ENCODE data around the gene FANCD2. TPM values are rescaled to one million over a fixed set of nuclear protein-coding genes. Genes with fewer than 3 reads are reported as not detected.

Gene FANCD2
- total RNA-seq (2021) (64.6 and 69.2 TPM in 2 replicates), Bru-seq, nascent RNA (percentile 82 among the genes with signal in this experiment), BruChase-seq, experiment 1, labeled RNA remaining after a 2-hour chase (percentile 87 among the genes with signal in this experiment), BruChase-seq, experiment 2, labeled RNA remaining after a 6-hour chase (percentile 83 among the genes with signal in this experiment)
- long read RNA-seq, full-length matches to known transcripts = 18 of 54 reads
- long read RNA-seq, partial matches to known transcripts = 13 of 54 reads
- long read RNA-seq, other reads (novel, unspliced or antisense) = 23 of 54 reads

DNA sequence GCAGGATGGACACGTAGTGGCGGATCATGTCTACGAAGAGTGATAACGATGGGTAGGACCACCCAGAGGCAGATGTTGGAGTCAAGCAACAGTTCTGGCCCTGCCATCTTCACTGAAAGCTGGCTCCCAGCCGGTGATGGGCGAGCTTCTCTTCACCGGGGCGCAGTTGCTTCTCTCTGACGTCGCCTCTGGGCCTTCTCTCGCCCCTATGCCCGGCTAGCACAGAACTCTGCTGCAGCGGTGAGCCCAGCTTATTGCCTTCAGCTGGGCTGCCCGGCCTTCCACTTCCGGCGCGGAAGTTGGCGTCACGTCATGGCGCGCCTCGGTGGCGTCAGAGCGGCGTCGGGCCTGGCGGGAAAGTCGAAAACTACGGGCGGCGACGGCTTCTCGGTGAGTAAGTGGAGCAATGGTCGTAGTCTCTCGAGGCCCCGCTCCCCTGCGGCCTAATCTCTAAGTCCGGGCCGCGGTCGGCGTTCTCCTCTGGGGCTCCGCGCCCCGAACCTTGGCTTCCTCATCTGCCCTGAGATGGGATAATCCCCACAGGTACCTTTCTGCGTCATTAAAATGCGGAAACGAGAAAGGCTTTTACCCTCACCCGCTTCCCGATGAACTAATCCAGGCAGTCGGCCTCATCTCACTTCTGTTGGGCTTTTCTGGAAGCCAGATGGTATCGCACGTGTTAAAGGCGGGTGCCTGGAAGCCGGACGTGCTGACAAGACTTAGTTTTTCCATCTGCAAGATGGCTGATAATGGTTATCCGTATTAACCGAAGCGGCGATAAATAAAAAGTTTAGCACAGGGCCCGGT lies at the start of gene FANCD2:
Gene FANCD2, plus strand, starts transcription at position 354 of the 807 bp plus-strand sequence. CDS start 2,221 bp downstream, outside the sequence.
- peaks cover 7% of the 10 kb centered on the region for H3K4me1 ChIP-seq (ENCODE audit: insufficient read depth, low read length, poor library complexity, severe bottlenecking)
- DNase-seq (ENCODE audit: low spot score) = peak; percentile 94
- peaks cover 15% of the 10 kb centered on the region for H3K36me3 ChIP-seq (ENCODE audit: insufficient read depth, low read length, poor library complexity, severe bottlenecking)
- TF ChIP-seq EZH2 (IDR thresholded peaks at IDR 0.05; ENCODE audit: borderline replicate concordance, low read depth, low read length, poor library complexity, severe bottlenecking) = no peak
- TF ChIP-seq, protein P1, sequence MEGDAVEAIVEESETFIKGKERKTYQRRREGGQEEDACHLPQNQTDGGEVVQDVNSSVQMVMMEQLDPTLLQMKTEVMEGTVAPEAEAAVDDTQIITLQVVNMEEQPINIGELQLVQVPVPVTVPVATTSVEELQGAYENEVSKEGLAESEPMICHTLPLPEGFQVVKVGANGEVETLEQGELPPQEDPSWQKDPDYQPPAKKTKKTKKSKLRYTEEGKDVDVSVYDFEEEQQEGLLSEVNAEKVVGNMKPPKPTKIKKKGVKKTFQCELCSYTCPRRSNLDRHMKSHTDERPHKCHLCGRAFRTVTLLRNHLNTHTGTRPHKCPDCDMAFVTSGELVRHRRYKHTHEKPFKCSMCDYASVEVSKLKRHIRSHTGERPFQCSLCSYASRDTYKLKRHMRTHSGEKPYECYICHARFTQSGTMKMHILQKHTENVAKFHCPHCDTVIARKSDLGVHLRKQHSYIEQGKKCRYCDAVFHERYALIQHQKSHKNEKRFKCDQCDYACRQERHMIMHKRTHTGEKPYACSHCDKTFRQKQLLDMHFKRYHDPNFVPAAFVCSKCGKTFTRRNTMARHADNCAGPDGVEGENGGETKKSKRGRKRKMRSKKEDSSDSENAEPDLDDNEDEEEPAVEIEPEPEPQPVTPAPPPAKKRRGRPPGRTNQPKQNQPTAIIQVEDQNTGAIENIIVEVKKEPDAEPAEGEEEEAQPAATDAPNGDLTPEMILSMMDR (conservative IDR thresholded peaks at IDR 0.05; ENCODE audit: low read depth, low read length) = no peak
- BruUV-seq (replicated peaks) = TSS peak; percentile 83
- POLR2A ChIA-PET (ENCODE audit: low non-redundant PET) = no interaction called here
- CTCF ChIA-PET = no interaction called here
- H3K27me3 ChIP-seq (replicated peaks; ENCODE audit: insufficient read depth, low read depth, low read length, poor library complexity) = no peaks in the 10 kb centered on the region
- H3K9me3 ChIP-seq (ENCODE audit: low read depth, low read length, poor library complexity, severe bottlenecking) = no peaks in the 10 kb centered on the region
- H3K27ac ChIP-seq (ENCODE audit: low read depth, low read length, poor library complexity, severe bottlenecking) = peak within 1 kb of the TSS; percentile 91
- intact Hi-C loops (cut with micrococcal nuclease; ENCODE audit: unreplicated experiment) = no loop called here
- peak within 1 kb of the TSS; percentile 86 for H3K4me3 ChIP-seq (ENCODE audit: low read depth, low read length, poor library complexity, severe bottlenecking)

DNA sequence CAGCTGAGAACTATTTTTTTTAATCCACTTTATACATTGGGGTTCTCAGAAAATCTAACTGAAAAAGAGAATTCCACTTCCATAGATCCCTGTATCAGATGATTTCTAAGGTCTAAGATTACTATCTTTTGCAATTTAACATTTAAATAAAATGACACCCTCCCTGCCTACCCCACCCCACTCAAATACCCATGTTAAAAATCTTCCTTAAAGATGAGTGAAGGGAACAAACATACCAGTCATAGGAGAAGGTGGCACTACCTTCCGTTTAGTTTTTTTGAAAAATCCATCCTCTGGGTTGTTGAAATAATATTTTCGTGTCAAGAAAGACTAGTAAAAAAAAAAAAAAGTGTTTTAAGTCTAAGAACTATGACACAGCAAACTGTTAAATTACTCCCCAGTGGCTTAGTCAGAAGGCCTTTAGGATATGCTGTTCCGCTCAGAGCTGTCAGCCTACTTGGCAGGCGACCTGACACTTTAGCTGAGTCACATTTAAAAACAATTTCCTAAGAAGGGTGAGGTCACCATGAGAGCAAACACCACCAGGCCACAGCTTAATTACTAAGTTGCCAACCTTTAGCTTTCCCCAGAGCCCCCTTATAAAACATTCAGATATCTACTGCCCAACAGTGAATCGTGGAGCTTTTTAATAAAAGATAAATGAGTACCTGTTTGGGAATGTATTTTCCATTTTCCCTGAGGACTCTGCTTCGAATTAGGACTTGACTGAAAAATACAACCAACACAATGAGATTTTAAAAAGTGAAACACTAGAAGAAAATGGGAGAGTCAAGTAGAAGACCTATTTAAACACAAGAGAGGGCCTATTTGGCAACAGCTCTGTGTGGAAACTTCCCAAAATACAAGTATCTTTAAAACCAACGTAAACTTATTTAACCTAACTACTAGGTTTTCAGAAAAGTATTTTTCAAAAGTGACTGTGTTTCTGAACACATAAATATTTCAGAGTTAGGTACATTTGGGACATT lies 49.2 kb upstream of the FANCD2 start:
- no peaks in the 10 kb centered on the region for H3K9me3 ChIP-seq (ENCODE audit: low read depth, low read length, poor library complexity, severe bottlenecking)
- intact Hi-C loops (cut with micrococcal nuclease; ENCODE audit: unreplicated experiment) = no loop called here
- peak; percentile 88 for DNase-seq (ENCODE audit: low spot score)
- peak overlapping the region; percentile 71 for H3K27ac ChIP-seq (ENCODE audit: low read depth, low read length, poor library complexity, severe bottlenecking)
- H3K27me3 ChIP-seq (replicated peaks; ENCODE audit: insufficient read depth, low read depth, low read length, poor library complexity) = no peaks in the 10 kb centered on the region
- TSS peak; percentile 55 for BruUV-seq (replicated peaks)
- H3K4me1 ChIP-seq (ENCODE audit: insufficient read depth, low read length, poor library complexity, severe bottlenecking) = peaks cover 13% of the 10 kb centered on the region
- ChIA-PET CTCF (interaction anchor here (1.2 kb wide), 2 partner anchors 30 to 44 kb away, joined by 3 to 5 read pairs; no protein-coding TSS in a partner anchor), POLR2A (ENCODE audit: low non-redundant PET) (no interaction called here)
- TF ChIP-seq EZH2 (IDR thresholded peaks at IDR 0.05; ENCODE audit: borderline replicate concordance, low read depth, low read length, poor library complexity, severe bottlenecking) = no peak
- no peak overlapping the region for H3K4me3 ChIP-seq (ENCODE audit: low read depth, low read length, poor library complexity, severe bottlenecking)
- peaks cover 18% of the 10 kb centered on the region for H3K36me3 ChIP-seq (ENCODE audit: insufficient read depth, low read length, poor library complexity, severe bottlenecking)

DNA sequence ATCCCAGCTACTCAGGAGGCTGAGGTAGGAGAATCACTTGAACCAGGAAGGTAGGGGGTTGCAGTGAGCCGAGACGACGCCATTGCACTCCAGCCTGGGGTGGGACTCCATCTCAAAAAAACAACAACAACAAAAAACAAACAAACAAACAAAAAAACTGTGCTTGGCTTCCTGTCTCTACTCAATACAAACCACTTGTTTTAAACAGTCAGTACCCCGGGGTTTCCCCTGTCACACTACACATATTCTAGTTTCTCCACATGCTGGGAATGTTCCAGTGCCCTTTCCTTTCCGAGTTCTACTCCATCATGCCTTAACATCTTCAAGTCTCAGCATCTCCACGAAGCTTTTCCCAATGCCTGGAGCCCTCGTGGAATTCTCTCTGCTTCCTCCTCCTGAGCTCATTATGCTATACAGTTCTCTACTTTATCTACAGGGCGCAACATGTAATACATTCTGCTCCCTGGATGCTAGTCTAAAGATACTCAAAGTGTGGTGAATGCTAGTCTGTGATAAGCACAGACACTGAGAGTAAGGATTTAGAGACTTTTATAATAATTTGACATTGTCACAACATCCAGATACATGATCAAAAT lies 47.4 kb upstream of the FANCD2 start:
- H3K27me3 ChIP-seq (replicated peaks; ENCODE audit: insufficient read depth, low read depth, low read length, poor library complexity) = no peaks in the 10 kb centered on the region
- POLR2A ChIA-PET (ENCODE audit: low non-redundant PET) = interaction anchor here (0.6 kb wide), 1 partner anchor 338 kb away, joined by 5 read pairs; no protein-coding TSS in a partner anchor
- DNase-seq (ENCODE audit: low spot score) = no peak
- H3K27ac ChIP-seq (ENCODE audit: low read depth, low read length, poor library complexity, severe bottlenecking) = no peak overlapping the region
- peaks cover 13% of the 10 kb centered on the region for H3K4me1 ChIP-seq (ENCODE audit: insufficient read depth, low read length, poor library complexity, severe bottlenecking)
- BruUV-seq (replicated peaks) = no TSS peak
- intact Hi-C loops (cut with micrococcal nuclease; ENCODE audit: unreplicated experiment) = no loop called here
- CTCF ChIA-PET = no interaction called here
- peaks cover 6% of the 10 kb centered on the region for H3K36me3 ChIP-seq (ENCODE audit: insufficient read depth, low read length, poor library complexity, severe bottlenecking)
- TF ChIP-seq EZH2 (IDR thresholded peaks at IDR 0.05; ENCODE audit: borderline replicate concordance, low read depth, low read length, poor library complexity, severe bottlenecking) = no peak
- TF ChIP-seq, protein P1 (conservative IDR thresholded peaks at IDR 0.05; ENCODE audit: low read depth, low read length) = no peak
- no peaks in the 10 kb centered on the region for H3K9me3 ChIP-seq (ENCODE audit: low read depth, low read length, poor library complexity, severe bottlenecking)
- no peak overlapping the region for H3K4me3 ChIP-seq (ENCODE audit: low read depth, low read length, poor library complexity, severe bottlenecking)
